Measurements from ENCODE around the gene GBA3. TPM values are rescaled to one million over a fixed set of nuclear protein-coding genes. Genes with fewer than 3 reads are reported as not detected.

The GBA3 gene
- total RNA-seq, 1 experiment from 2014 or later: not detected

GRCh38 chr4:22850055-22850454, 157.3 kb downstream of the GBA3 start (continued):
- no peak for TF ChIP-seq EZH2 (IDR thresholded peaks at IDR 0.05)
- TF ChIP-seq, protein P1, sequence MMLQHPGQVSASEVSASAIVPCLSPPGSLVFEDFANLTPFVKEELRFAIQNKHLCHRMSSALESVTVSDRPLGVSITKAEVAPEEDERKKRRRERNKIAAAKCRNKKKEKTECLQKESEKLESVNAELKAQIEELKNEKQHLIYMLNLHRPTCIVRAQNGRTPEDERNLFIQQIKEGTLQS (IDR thresholded peaks at IDR 0.05): no peak
- TF ChIP-seq ZFX (IDR thresholded peaks at IDR 0.05): no peak
- no peak for TF ChIP-seq EZH2phosphoT487 (IDR thresholded peaks at IDR 0.05; ENCODE audit: borderline replicate concordance)
- TF ChIP-seq JUND (IDR thresholded peaks at IDR 0.05): no peak
- no peak for TF ChIP-seq RAD21 (IDR thresholded peaks at IDR 0.05; ENCODE audit: low read depth)

DNA sequence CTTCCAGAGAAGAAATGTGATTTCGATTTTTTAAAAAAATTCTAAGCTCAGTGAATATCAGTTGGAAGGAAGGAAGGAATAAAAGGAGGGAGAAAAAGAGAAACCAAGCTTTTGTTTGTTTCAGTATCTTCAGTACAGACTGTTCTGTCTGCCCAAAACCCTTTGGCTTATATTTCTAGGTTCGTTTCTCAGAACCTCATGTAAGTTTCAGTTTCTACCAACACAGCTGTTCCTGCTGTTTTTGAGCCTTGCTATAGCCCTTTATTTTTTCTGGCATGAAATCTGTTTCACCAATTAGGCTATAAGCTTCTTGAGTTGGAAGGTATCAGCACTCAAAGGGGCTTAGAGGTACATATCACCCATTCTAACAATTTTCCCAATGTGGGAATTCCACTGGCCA, 157.9 kb downstream of the GBA3 start:
- Histone ChIP-seq H3K36me3 (ENCODE audit: control insufficient read depth in 1 of 2, insufficient read depth in 2 of 2, low read length in 2 of 2) (no peaks in the 10 kb centered on the region), H3K9me2 (ENCODE audit: insufficient read depth) (no peaks in the 10 kb centered on the region), H3K4me2 (ENCODE audit: low read length) (no peak overlapping the region), H4K20me1 (ENCODE audit: insufficient read depth) (no peaks in the 10 kb centered on the region), H3K79me2 (ENCODE audit: insufficient read depth, low read length) (no peaks in the 10 kb centered on the region), H3K4me1 (ENCODE audit: control insufficient read depth in 1 of 2, insufficient read depth in 2 of 2, low read length in 2 of 2) (no peaks in the 10 kb centered on the region), H3K4me3 (replicated peaks in 1 of 2; ENCODE audit: low read depth in 1 of 2, low read length in 2 of 2) (no peak overlapping the region), H3K27ac (ENCODE audit: low read depth, low read length) (no peak overlapping the region), H3K9ac (ENCODE audit: low read length) (no peak overlapping the region), H2AFZ (ENCODE audit: low read depth, low read length, poor library complexity, severe bottlenecking) (no peak overlapping the region), H3K9me3 (ENCODE audit: control insufficient read depth in 1 of 2, insufficient read depth in 1 of 2, low read depth in 1 of 2, low read length in 2 of 2) (0 out of 4 replicates have a peak, but pooled peaks cover 0 to 2% of the 10 kb centered on the region in 2 experiments), H3K27me3 (ENCODE audit: insufficient read depth, low read length) (no peaks in the 10 kb centered on the region)
- ChIA-PET CTCF (no interaction called here), POLR2A (no interaction called here), RAD21 (ENCODE audit: low non-redundant PET in 1 of 2, low total read pairs in 2 of 2, uncharacterized antibody in 2 of 2, unreplicated experiment in 2 of 2) (no interaction called here)
- intact Hi-C loops (cut with micrococcal nuclease): no loop called here
- ATAC-seq (no peak), DNase-seq (ENCODE audit: low read depth, low spot score) (no peak)
- BruUV-seq (replicated peaks): no TSS peak
- no peak for TF ChIP-seq EGR1 (IDR thresholded peaks at IDR 0.05; ENCODE audit: low read depth)
- no peak for TF ChIP-seq EZH2 (IDR thresholded peaks at IDR 0.05)
- TF ChIP-seq CBX3 (IDR thresholded peaks at IDR 0.05; ENCODE audit: low read depth): no peak
- TF ChIP-seq FOSL1 (IDR thresholded peaks at IDR 0.05; ENCODE audit: low read depth): no peak
- no peak for TF ChIP-seq YY1 (IDR thresholded peaks at IDR 0.05; ENCODE audit: extremely low read depth, insufficient replicate concordance, low read depth, low read length)
- no peak for TF ChIP-seq JUND (IDR thresholded peaks at IDR 0.05)
- TF ChIP-seq CEBPB (IDR thresholded peaks at IDR 0.05; ENCODE audit: low read depth): no peak
- TF ChIP-seq, protein P2, sequence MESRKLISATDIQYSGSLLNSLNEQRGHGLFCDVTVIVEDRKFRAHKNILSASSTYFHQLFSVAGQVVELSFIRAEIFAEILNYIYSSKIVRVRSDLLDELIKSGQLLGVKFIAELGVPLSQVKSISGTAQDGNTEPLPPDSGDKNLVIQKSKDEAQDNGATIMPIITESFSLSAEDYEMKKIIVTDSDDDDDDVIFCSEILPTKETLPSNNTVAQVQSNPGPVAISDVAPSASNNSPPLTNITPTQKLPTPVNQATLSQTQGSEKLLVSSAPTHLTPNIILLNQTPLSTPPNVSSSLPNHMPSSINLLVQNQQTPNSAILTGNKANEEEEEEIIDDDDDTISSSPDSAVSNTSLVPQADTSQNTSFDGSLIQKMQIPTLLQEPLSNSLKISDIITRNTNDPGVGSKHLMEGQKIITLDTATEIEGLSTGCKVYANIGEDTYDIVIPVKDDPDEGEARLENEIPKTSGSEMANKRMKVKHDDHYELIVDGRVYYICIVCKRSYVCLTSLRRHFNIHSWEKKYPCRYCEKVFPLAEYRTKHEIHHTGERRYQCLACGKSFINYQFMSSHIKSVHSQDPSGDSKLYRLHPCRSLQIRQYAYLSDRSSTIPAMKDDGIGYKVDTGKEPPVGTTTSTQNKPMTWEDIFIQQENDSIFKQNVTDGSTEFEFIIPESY (IDR thresholded peaks at IDR 0.05; ENCODE audit: extremely low read depth, insufficient replicate concordance, low read length): no peak
- no peak for TF ChIP-seq SRF (IDR thresholded peaks at IDR 0.05; ENCODE audit: low read depth)
- no peak for TF ChIP-seq REST (IDR thresholded peaks at IDR 0.05; ENCODE audit: low read depth)
- TF ChIP-seq, protein P3, sequence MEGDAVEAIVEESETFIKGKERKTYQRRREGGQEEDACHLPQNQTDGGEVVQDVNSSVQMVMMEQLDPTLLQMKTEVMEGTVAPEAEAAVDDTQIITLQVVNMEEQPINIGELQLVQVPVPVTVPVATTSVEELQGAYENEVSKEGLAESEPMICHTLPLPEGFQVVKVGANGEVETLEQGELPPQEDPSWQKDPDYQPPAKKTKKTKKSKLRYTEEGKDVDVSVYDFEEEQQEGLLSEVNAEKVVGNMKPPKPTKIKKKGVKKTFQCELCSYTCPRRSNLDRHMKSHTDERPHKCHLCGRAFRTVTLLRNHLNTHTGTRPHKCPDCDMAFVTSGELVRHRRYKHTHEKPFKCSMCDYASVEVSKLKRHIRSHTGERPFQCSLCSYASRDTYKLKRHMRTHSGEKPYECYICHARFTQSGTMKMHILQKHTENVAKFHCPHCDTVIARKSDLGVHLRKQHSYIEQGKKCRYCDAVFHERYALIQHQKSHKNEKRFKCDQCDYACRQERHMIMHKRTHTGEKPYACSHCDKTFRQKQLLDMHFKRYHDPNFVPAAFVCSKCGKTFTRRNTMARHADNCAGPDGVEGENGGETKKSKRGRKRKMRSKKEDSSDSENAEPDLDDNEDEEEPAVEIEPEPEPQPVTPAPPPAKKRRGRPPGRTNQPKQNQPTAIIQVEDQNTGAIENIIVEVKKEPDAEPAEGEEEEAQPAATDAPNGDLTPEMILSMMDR (IDR thresholded peaks at IDR 0.05 in 2 of 3, conservative IDR thresholded peaks at IDR 0.05 in 1 of 3; ENCODE audit: borderline replicate concordance in 1 of 3, insufficient read depth in 1 of 3, low read depth in 2 of 3, low read length in 2 of 3): no peak
- TF ChIP-seq ZNF274 (IDR thresholded peaks at IDR 0.05; ENCODE audit: low read depth, low read length): no peak
